Measurements from ENCODE around the gene NLRX1.

- TF ChIP-seq, protein P1, sequence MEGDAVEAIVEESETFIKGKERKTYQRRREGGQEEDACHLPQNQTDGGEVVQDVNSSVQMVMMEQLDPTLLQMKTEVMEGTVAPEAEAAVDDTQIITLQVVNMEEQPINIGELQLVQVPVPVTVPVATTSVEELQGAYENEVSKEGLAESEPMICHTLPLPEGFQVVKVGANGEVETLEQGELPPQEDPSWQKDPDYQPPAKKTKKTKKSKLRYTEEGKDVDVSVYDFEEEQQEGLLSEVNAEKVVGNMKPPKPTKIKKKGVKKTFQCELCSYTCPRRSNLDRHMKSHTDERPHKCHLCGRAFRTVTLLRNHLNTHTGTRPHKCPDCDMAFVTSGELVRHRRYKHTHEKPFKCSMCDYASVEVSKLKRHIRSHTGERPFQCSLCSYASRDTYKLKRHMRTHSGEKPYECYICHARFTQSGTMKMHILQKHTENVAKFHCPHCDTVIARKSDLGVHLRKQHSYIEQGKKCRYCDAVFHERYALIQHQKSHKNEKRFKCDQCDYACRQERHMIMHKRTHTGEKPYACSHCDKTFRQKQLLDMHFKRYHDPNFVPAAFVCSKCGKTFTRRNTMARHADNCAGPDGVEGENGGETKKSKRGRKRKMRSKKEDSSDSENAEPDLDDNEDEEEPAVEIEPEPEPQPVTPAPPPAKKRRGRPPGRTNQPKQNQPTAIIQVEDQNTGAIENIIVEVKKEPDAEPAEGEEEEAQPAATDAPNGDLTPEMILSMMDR (IDR thresholded peaks at IDR 0.05; ENCODE audit: low read depth, low read length, missing input control) = no peak
- TF ChIP-seq, protein P2, sequence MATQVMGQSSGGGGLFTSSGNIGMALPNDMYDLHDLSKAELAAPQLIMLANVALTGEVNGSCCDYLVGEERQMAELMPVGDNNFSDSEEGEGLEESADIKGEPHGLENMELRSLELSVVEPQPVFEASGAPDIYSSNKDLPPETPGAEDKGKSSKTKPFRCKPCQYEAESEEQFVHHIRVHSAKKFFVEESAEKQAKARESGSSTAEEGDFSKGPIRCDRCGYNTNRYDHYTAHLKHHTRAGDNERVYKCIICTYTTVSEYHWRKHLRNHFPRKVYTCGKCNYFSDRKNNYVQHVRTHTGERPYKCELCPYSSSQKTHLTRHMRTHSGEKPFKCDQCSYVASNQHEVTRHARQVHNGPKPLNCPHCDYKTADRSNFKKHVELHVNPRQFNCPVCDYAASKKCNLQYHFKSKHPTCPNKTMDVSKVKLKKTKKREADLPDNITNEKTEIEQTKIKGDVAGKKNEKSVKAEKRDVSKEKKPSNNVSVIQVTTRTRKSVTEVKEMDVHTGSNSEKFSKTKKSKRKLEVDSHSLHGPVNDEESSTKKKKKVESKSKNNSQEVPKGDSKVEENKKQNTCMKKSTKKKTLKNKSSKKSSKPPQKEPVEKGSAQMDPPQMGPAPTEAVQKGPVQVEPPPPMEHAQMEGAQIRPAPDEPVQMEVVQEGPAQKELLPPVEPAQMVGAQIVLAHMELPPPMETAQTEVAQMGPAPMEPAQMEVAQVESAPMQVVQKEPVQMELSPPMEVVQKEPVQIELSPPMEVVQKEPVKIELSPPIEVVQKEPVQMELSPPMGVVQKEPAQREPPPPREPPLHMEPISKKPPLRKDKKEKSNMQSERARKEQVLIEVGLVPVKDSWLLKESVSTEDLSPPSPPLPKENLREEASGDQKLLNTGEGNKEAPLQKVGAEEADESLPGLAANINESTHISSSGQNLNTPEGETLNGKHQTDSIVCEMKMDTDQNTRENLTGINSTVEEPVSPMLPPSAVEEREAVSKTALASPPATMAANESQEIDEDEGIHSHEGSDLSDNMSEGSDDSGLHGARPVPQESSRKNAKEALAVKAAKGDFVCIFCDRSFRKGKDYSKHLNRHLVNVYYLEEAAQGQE (IDR thresholded peaks at IDR 0.05) = no peak
- TF ChIP-seq ATF3 (IDR thresholded peaks at IDR 0.05) = no peak
- TF ChIP-seq TAF1 (conservative IDR thresholded peaks at IDR 0.05) = no peak
- no peak for TF ChIP-seq EGR1 (IDR thresholded peaks at IDR 0.05; ENCODE audit: low read depth in 2 of 2)
Observed at GRCh38 chr11:119185981-119186634, 17.6 kb downstream of the NLRX1 start.

Measured in liver (tissue), 3 donors.